IMR-90 (cell line): ENCODE results near the gene TNFRSF18. TPM values are rescaled to one million over a fixed set of nuclear protein-coding genes. Genes with fewer than 3 reads are reported as not detected.

Source experiments
- ATAC-seq: fragments of 200-7000 bp; cut with Tn5 transposase; 2 replicates; pipeline ENCODE4 v1.9.1; 2020; ENCODE audit warnings: low read depth, mild to moderate bottlenecking, moderate library complexity
- BruUV-seq: library from RNA; stranded (reverse); fragments of 400-500 nt; replicated peaks from 2 replicates; lab custom pipeline; 2021; lab: Mats Ljungman, UMichigan
- CTCF ChIA-PET: fragments of 300-600 bp; formaldehyde crosslinking; extraction: SDS; loops from one replicate; lab custom pipeline; 2021; ENCODE audit warnings: antibody characterized with exemption; lab: Yijun Ruan, JAX
- POLR2A ChIA-PET: fragments of 300-600 bp; sonication (Branson Sonifier 250); formaldehyde crosslinking; loops from one replicate; lab custom pipeline; 2022; ENCODE audit warnings: antibody characterized with exemption; ENCODE audit not compliant: unreplicated experiment; lab: Charles Lee
- DNase-seq: peaks from one replicate; pipeline ENCODE4 v3.0.0; 2013
- H2AFZ ChIP-seq: replicated peaks from 2 replicates; pipeline ENCODE3; 2013; ENCODE audit warnings: low read length, mild to moderate bottlenecking; ENCODE audit not compliant: poor library complexity
- H2AK5ac ChIP-seq: 2 replicates; pipeline ENCODE4 v1.6.1; 2013; ENCODE audit warnings: low read depth, low read length, inconsistent platforms
- H2AK9ac ChIP-seq: replicated peaks from 2 replicates; pipeline ENCODE3; 2013; ENCODE audit warnings: mild to moderate bottlenecking, low read depth, low read length, moderate library complexity; ENCODE audit not compliant: poor library complexity
- H2BK120ac ChIP-seq: 2 replicates; pipeline ENCODE4 v1.6.1; 2013; ENCODE audit warnings: low read depth, low read length, inconsistent platforms
- H2BK15ac ChIP-seq: 3 replicates; pipeline ENCODE4 v1.6.1; 2013; ENCODE audit warnings: low read depth, low read length, inconsistent platforms
- H2BK20ac ChIP-seq: 2 replicates; pipeline ENCODE4 v1.6.1; 2013; ENCODE audit warnings: low read depth, mild to moderate bottlenecking, inconsistent platforms, low read length, moderate library complexity
- H2BK5ac ChIP-seq: 2 replicates; pipeline ENCODE4 v1.6.1; 2013; ENCODE audit warnings: mild to moderate bottlenecking, low read depth, low read length, inconsistent platforms; ENCODE audit not compliant: poor library complexity, severe bottlenecking
- H3K14ac ChIP-seq: replicated peaks from 2 replicates; pipeline ENCODE4 v1.6.1; 2013; ENCODE audit warnings: low read depth, low read length, inconsistent platforms
- H3K18ac ChIP-seq: 2 replicates; pipeline ENCODE4 v1.6.1; 2013; ENCODE audit warnings: low read depth, low read length, control low read depth
- H3K23ac ChIP-seq: 2 replicates; pipeline ENCODE4 v1.6.1; 2013; ENCODE audit warnings: low read depth, low read length, inconsistent platforms
- H3K27ac ChIP-seq: 2 replicates; pipeline ENCODE4 v1.5.1; 2013; ENCODE audit warnings: mild to moderate bottlenecking, control low read depth, low read length; ENCODE audit not compliant: insufficient read depth
- H3K27me3 ChIP-seq: 2 replicates; pipeline ENCODE4 v1.6.1; 2013; ENCODE audit warnings: low read length; ENCODE audit not compliant: control insufficient read depth, insufficient read depth
- H3K36me3 ChIP-seq: 2 replicates; pipeline ENCODE4 v1.6.1; 2013; ENCODE audit warnings: low read length, mixed read lengths; ENCODE audit not compliant: control insufficient read depth, insufficient read depth
- H3K4ac ChIP-seq: 2 replicates; pipeline ENCODE4 v1.6.1; 2013; ENCODE audit warnings: low read depth, low read length, inconsistent platforms
- H3K4me1 ChIP-seq: 2 replicates; pipeline ENCODE4 v1.6.1; 2013; ENCODE audit warnings: low read length, mixed read lengths; ENCODE audit not compliant: control insufficient read depth, insufficient read depth
- H3K4me2 ChIP-seq: 2 replicates; pipeline ENCODE4 v1.6.1; 2013; ENCODE audit warnings: low read depth, mild to moderate bottlenecking, control low read depth, low read length, moderate library complexity
- H3K4me3 ChIP-seq: 2 replicates; pipeline ENCODE4 v1.5.1; 2013; ENCODE audit warnings: low read depth, mild to moderate bottlenecking, control low read depth, low read length, moderate library complexity; ENCODE audit not compliant: insufficient read depth
- H3K56ac ChIP-seq: 2 replicates; pipeline ENCODE4 v1.6.1; 2013; ENCODE audit warnings: low read length, inconsistent platforms; ENCODE audit not compliant: insufficient read depth; ENCODE audit errors: extremely low read depth
- H3K79me1 ChIP-seq, 2 experiments: 2 replicates each; pipeline ENCODE4 v1.6.1; 2013; ENCODE audit warnings: low read length in 2 of 2, inconsistent platforms in 1 of 2, low read depth in 1 of 2
- H3K9ac ChIP-seq: 2 replicates; pipeline ENCODE4 v1.6.1; 2013; ENCODE audit warnings: low read depth, low read length, control low read depth
- H3K9me1 ChIP-seq: 2 replicates; pipeline ENCODE4 v1.6.1; 2013; ENCODE audit warnings: low read length, inconsistent platforms; ENCODE audit not compliant: insufficient read depth
- H3K9me3 ChIP-seq: 2 replicates; pipeline ENCODE4 v1.6.1; 2013; ENCODE audit warnings: low read length; ENCODE audit not compliant: control insufficient read depth, insufficient read depth
- H4K20me1 ChIP-seq: 2 replicates; pipeline ENCODE4 v1.6.1; 2013; ENCODE audit warnings: low read length, inconsistent platforms; ENCODE audit not compliant: insufficient read depth
- H4K5ac ChIP-seq: 2 replicates; pipeline ENCODE4 v1.6.1; 2013; ENCODE audit warnings: mild to moderate bottlenecking, low read depth, low read length, control low read depth
- H4K8ac ChIP-seq, 2 experiments: 2 replicates each; pipeline ENCODE4 v1.6.1; 2013; ENCODE audit warnings: low read depth in 2 of 2, low read length in 2 of 2, control low read depth in 1 of 2, inconsistent platforms in 1 of 2
- H4K91ac ChIP-seq: 2 replicates; pipeline ENCODE4 v1.6.1; 2013; ENCODE audit warnings: low read depth, low read length, inconsistent platforms; ENCODE audit not compliant: insufficient read depth
- BHLHE40 ChIP-seq: fragments of 150-350 bp; IDR thresholded peaks from 2 replicates; pipeline ENCODE4 v1.6.1; 2016; ENCODE audit warnings: mild to moderate bottlenecking, low read depth, low read length
- CHD1 ChIP-seq: IDR thresholded peaks from 2 replicates; pipeline ENCODE4 v1.6.1; 2012; ENCODE audit warnings: low read depth, low read length, improper control_type of control experiment
- CTCF ChIP-seq: conservative IDR thresholded peaks from 2 replicates; pipeline ENCODE4 v1.5.1; 2012; ENCODE audit warnings: mild to moderate bottlenecking, low read depth, low read length, improper control_type of control experiment
- ELK1 ChIP-seq: fragments of 150-350 bp; IDR thresholded peaks from 2 replicates; pipeline ENCODE4 v1.6.1; 2016; ENCODE audit warnings: low read depth, mild to moderate bottlenecking, low read length, moderate library complexity, borderline replicate concordance
- FOS ChIP-seq: fragments of 150-350 bp; IDR thresholded peaks from 2 replicates; pipeline ENCODE4 v1.6.1; 2016; ENCODE audit warnings: low read depth, low read length
- MAFK ChIP-seq: IDR thresholded peaks from 2 replicates; pipeline ENCODE4 v1.6.1; 2012; ENCODE audit warnings: low read depth, low read length, improper control_type of control experiment
- MAZ ChIP-seq: IDR thresholded peaks from 2 replicates; pipeline ENCODE4 v1.6.1; 2012; ENCODE audit warnings: low read depth, mild to moderate bottlenecking, low read length, improper control_type of control experiment, moderate library complexity, borderline replicate concordance
- MXI1 ChIP-seq: IDR thresholded peaks from 2 replicates; pipeline ENCODE4 v1.6.1; 2012; ENCODE audit warnings: low read depth, mild to moderate bottlenecking, low read length, moderate library complexity, borderline replicate concordance
- NFE2L2 ChIP-seq: fragments of 150-350 bp; IDR thresholded peaks from 2 replicates; pipeline ENCODE4 v1.6.1; 2016; ENCODE audit warnings: low read depth, mild to moderate bottlenecking, low read length
- POLR2A ChIP-seq: IDR thresholded peaks from 2 replicates; pipeline ENCODE4 v1.6.1; 2012; ENCODE audit warnings: mild to moderate bottlenecking, low read depth, low read length
- RAD21 ChIP-seq: IDR thresholded peaks from 2 replicates; pipeline ENCODE4 v1.6.1; 2012; ENCODE audit warnings: low read length, improper control_type of control experiment
- RCOR1 ChIP-seq: IDR thresholded peaks from 2 replicates; pipeline ENCODE4 v1.6.1; 2012; ENCODE audit warnings: mild to moderate bottlenecking, low read length, improper control_type of control experiment; ENCODE audit not compliant: insufficient replicate concordance
- RFX5 ChIP-seq: IDR thresholded peaks from 2 replicates; pipeline ENCODE4 v1.8.0; 2012; ENCODE audit warnings: low read depth, mild to moderate bottlenecking, low read length, moderate library complexity
- SMC3 ChIP-seq: fragments of 150-350 bp; IDR thresholded peaks from 2 replicates; pipeline ENCODE4 v1.6.1; 2016; ENCODE audit warnings: low read depth, mild to moderate bottlenecking, antibody characterized with exemption, low read length, moderate library complexity
- USF2 ChIP-seq: fragments of 150-350 bp; IDR thresholded peaks from 2 replicates; pipeline ENCODE4 v1.6.1; 2017; ENCODE audit warnings: mild to moderate bottlenecking, antibody characterized with exemption, low read length, low read depth
- WGBS, 2 experiments: methylation state at CpG; one replicate each; pipeline versions ENCODE4 v1.1.5 to v1.1.7; 2013; ENCODE audit warnings: missing lambda C conversion rate in 2 of 2; ENCODE audit not compliant: insufficient read length in 1 of 2; ENCODE audit errors: extremely low coverage in 2 of 2; 5-methylcytosine and 5-hydroxymethylcytosine counted together
- dilution Hi-C: fragments of 300-500 bp; cut with HindIII; formaldehyde crosslinking; loops from one replicate; pipeline ENCODE4 v1.14.3; 2018; ENCODE audit warnings: low sequenced_read_pairs; ENCODE audit not compliant: unreplicated experiment
- in situ Hi-C: fragments of 300-500 bp; cut with MboI; formaldehyde crosslinking; loops from 3 replicates; pipeline ENCODE4 v1.14.3; 2019; ENCODE audit warnings: low sequenced_read_pairs, inconsistent platforms, mixed read lengths
- intact Hi-C: fragments of 100-400 bp; cut with micrococcal nuclease; formaldehyde crosslinking; loops from 2 replicates; pipeline ENCODE4 v1.10.0; 2022
- polyA plus RNA-seq, 3 experiments: library from polyadenylated mRNA; depleted of rRNA; stranded (reverse); fragments of >200 nt; gene quantifications; 2 replicates each; pipeline ENCODE4 v1.2.3, GENCODE V29; 2012; ENCODE audit warnings: low replicate concordance in 1 of 3
- total RNA-seq: library from RNA; depleted of rRNA; stranded (reverse); fragments of >200 nt; gene quantifications from 2 replicates; pipeline ENCODE4 v1.2.3, GENCODE V29; 2012

The TNFRSF18 gene
- total and polyA plus RNA-seq, 2 of the 4 experiments (the other 2 are of a cell fraction), result 0.18 to 1.0 TPM

DNA sequence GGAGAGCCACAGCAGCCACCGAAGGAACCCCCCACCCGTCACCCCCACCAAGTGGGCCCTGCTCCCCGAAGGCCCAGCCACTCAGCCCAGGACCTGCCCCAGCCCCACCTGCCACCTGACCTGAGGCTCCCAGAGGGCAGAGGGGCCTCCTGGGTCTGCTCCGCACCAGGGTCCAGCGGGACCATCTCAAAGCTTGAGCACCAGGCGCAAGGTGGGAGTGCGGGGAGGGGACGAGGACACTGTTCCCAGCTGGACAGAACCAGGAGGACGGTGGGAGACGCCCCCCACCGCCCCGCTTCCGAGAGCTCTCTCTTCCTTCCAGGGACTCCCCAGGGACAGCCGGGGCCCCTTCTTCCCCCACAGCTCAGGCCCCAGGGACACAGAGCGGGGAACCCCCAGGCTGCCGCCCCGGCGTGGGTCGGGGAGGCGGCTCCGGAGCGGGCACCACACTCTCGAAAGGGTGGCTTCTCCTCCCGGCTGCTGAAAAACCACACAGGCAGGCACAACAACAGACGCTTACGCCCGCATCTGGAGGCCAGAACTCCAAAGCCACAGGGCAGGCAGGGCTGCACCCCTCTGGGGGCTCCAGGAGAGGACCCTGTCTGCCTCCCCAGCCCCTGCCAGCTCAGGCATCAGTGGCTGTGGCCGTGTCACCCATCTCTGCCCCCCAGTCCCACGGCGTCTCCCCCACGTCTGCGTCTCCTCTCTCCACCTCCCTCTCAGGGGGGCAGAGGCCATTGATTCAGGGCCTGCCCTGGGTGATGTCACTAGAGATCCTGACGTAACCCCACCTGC lies 34.6 kb downstream of the TNFRSF18 start:
- no TSS peak for BruUV-seq
- no peak for TF ChIP-seq USF2
- TF ChIP-seq MAFK, result no peak
- TF ChIP-seq BHLHE40, result no peak
- no peak for TF ChIP-seq MAZ
- TF ChIP-seq RFX5, result no peak
- no peak for TF ChIP-seq FOS
- no peak for TF ChIP-seq CTCF
- TF ChIP-seq POLR2A, result no peak
- TF ChIP-seq ELK1, result no peak
- TF ChIP-seq RCOR1, result no peak
- no peak for TF ChIP-seq NFE2L2
- no peak for TF ChIP-seq RAD21
- no peak for TF ChIP-seq CHD1
- TF ChIP-seq SMC3, result no peak
- TF ChIP-seq MXI1, result no peak

More for the DNA sequence above, 34.6 kb downstream of the TNFRSF18 start:
- H3K9me3 ChIP-seq, result peaks cover 6% of the 10 kb centered on the region
- in situ Hi-C loops, result no loop called here
- no peaks in the 10 kb centered on the region; the same call in 1 of the 2 replicates for H4K20me1 ChIP-seq
- no peak overlapping the region for H2AFZ ChIP-seq
- H3K56ac ChIP-seq, result no peak overlapping the region
- no peak overlapping the region for H3K4me2 ChIP-seq
- DNase-seq, result no peak
- H2BK15ac ChIP-seq, result no peak overlapping the region
- no peaks in the 10 kb centered on the region for H3K4me1 ChIP-seq
- no peak overlapping the region for H3K14ac ChIP-seq
- POLR2A ChIA-PET, result no interaction called here
- no peaks in the 10 kb centered on the region for H3K79me1 ChIP-seq
- no peak overlapping the region for H3K4me3 ChIP-seq
- no peak overlapping the region for H3K9ac ChIP-seq
- H3K27me3 ChIP-seq, result peaks cover 67% of the 10 kb centered on the region
- H2AK5ac ChIP-seq, result no peak overlapping the region
- no peaks in the 10 kb centered on the region for H3K36me3 ChIP-seq
- dilution Hi-C loops, result no loop called here
- no peak overlapping the region for H3K23ac ChIP-seq
- H2BK120ac ChIP-seq, result no peak overlapping the region
- H4K8ac ChIP-seq, result no peak overlapping the region
- no peak overlapping the region for H2AK9ac ChIP-seq
- ATAC-seq, result no peak
- H4K5ac ChIP-seq, result no peak overlapping the region
- intact Hi-C loops, result no loop called here
- H4K91ac ChIP-seq, result no peak overlapping the region
- no peak overlapping the region for H2BK20ac ChIP-seq
- WGBS, 2 experiments, result 81% methylated on average over 18 of the region's 33 CpGs; no CpG with 5 or more reads in 1 of the 2 experiments
- CTCF ChIA-PET, result no interaction called here
- no peak overlapping the region for H3K27ac ChIP-seq
- no peak overlapping the region for H3K18ac ChIP-seq
- H3K9me1 ChIP-seq, result no peaks in the 10 kb centered on the region
- no peak overlapping the region for H3K4ac ChIP-seq
- H2BK5ac ChIP-seq, result no peak overlapping the region
